Gastroesophageal sphincter (tissue), 3 donors: ENCODE measurements around the gene KCND2.

ENCODE experiments used
- CTCF ChIP-seq, 4 experiments: fragments of 200-600 bp in 2 of 4; fragments of 450-650 bp in 2 of 4; sonication (generic) in 1 of 4; IDR thresholded peaks; one replicate each; pipeline ENCODE4 v1.5.1; 2017 to 2019; ENCODE audit warnings: antibody characterized with exemption in 4 of 4, mild to moderate bottlenecking in 2 of 4, moderate library complexity in 2 of 4
- EP300 ChIP-seq: sonication (generic); formaldehyde crosslinking; IDR thresholded peaks from one replicate; pipeline ENCODE4 v1.6.1; 2017; ENCODE audit warnings: antibody characterized with exemption, mild to moderate bottlenecking
- POLR2A ChIP-seq, 2 donors: fragments of 450-650 bp; IDR thresholded peaks; one replicate each; pipeline ENCODE4 v1.6.1; 2017; ENCODE audit warnings: antibody characterized with exemption in 2 of 2, mild to moderate bottlenecking in 2 of 2, moderate library complexity in 1 of 2
- POLR2AphosphoS5 ChIP-seq: sonication (generic); formaldehyde crosslinking; IDR thresholded peaks from one replicate; pipeline ENCODE4 v1.6.1; 2017; ENCODE audit warnings: antibody characterized with exemption

DNA sequence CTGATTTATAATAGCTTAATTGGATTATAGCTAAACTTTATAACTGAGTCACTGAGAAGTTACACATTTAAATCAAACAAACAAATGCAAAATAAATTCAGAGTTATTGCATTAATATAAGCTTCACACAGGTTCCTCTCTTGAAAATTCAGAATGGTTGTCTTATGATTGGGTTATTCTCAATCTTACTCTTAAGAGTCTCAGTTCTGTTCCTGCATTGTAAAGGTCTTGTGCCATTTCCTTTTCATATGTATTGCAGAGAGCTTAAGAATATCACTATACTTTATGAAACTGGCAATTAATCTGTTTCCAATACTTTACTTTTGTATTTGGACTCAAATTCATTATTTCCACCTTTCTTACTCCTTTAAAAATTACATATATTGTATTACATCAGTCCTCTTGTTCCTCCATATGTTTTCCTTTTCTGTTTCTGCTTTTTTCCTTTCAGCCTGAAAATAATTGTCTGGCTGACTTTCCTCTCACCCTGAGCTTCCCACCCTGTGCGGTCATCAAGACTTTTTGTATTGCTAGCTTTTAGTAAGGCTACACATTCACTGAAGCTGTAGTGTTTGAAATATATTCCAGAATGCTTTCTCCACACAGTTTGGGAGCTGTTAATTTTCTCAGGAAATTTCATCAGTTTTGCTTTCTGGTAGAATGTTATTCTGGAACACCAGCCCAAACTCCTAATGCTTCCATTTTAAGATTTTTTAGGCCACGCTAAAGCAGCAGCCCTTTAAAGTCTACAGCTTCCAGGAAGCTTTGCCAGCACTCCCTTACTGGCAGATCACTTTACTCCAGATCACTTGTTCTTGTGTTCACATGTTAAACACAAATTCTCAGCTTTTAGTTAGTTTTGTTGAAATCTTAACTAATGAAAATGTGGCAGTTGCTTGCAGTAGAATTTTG, 139.4 kb downstream of the KCND2 start:
- no peak for TF ChIP-seq EP300
- no peak for TF ChIP-seq POLR2AphosphoS5
- TF ChIP-seq POLR2A (IDR thresholded peaks at IDR 0.05), result no peak
- no peak for TF ChIP-seq CTCF (IDR thresholded peaks at IDR 0.05)
